T-helper 22 cell (primary cell): Measurements from ENCODE around the gene DOHH.
"Not testable (repeated sequence)": the region's sequence is repeated elsewhere in the genome, so short reads cannot be mapped to it uniquely, and the experiment has no call there.

Source experiments
- DNase-seq: peaks from one replicate; pipeline ENCODE4 v3.0.0-alpha.2; 2020; ENCODE audit warnings: low read depth

The DOHH gene

DNA sequence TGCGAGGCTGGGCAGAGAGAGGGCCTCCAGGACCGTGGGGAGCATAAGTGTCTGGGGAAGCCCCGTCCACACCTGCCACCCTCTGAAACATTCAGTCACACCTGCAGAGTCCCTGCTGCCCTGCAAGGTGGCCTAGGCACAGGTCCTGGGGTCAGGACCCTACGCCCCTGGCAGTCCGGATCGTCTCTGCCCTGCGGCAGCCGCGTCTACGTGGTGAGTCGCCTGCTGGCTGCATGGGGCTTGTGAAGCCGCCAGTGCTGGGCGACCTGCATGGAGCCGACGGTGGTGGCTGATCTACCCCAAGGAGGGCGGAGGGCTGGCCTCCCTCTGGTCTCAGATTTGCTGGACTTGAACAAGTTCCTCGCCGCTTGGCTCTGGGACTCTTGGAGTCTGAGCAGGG, 18.7 kb upstream of the DOHH start:
- no peak for DNase-seq

DNA sequence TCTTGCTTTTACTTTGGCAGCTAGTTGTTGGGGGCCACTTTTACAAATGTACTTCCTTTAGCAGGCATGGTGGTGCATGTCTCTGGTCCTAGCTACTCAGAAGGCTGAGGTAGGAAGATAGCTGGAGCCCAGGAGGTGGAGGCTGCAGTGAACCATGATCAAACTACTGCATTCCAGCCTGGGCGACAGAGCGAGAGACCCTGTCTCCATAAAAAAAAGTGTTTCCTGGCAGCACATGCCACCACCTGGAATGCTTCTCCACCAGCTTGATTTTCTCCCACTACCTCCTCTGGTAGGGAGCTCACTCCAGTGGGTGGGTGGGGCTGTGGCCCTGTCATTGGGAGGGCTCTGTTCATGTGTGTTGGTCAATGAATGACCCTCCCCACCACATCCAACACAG, 18.2 kb upstream of the DOHH start:
- no peak for DNase-seq

- no peak for DNase-seq
Observed at GRCh38 chr19:3518255-3518654, 17.8 kb upstream of the DOHH start.

DNA sequence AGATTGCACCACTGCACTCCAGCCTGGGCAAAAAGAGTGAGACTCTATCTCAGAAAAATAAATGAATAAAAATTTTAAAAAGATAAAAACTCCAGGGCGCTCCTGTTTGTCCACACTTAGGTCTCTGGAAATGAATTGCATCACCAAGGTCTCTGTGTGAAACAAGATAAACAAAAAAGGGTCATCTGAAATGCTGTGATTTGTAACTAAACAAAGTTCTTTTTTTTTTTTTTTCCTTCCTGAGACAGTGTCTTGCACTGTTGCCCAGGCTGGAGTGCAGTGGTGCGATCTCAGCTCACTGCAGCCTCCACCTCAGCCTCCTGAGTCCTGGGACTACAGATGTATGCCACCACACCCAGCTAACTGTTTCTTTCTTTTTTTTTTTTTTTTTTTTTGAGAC, 17.2 kb upstream of the DOHH start:
- no peak for DNase-seq

GRCh38 chr19:3516675-3517207, 16.3 kb upstream of the DOHH start:
- no peak for DNase-seq

DNA sequence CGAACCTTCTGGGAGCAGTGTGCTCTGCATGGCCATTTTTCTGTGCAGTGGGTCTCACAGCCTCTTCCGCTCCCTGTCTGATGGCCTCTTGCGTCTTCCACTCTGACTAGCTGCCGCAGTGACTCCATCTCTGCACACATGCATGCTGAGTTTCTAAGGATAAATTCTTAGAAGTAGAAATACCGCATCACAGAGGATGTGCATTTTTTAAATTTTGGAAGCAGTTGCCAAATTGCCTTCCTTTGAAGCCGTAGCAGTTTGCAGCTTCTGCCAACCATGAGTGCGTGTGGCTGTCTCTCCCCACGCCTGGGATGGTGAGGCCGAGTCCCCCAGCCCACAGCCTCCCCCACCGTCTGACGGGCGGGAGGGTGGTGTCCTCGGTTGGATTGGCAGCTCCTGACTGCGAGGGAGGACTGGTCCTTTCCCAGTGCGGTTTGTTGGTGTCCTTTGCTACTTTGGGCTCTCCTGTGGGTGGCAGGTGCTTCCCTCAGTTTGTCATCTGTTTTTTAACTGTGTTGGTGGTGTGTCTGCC, 15.5 kb upstream of the DOHH start:
- DNase-seq = no peak

- no peak for DNase-seq
Observed at GRCh38 chr19:3514930-3515329, 14.5 kb upstream of the DOHH start.

DNA sequence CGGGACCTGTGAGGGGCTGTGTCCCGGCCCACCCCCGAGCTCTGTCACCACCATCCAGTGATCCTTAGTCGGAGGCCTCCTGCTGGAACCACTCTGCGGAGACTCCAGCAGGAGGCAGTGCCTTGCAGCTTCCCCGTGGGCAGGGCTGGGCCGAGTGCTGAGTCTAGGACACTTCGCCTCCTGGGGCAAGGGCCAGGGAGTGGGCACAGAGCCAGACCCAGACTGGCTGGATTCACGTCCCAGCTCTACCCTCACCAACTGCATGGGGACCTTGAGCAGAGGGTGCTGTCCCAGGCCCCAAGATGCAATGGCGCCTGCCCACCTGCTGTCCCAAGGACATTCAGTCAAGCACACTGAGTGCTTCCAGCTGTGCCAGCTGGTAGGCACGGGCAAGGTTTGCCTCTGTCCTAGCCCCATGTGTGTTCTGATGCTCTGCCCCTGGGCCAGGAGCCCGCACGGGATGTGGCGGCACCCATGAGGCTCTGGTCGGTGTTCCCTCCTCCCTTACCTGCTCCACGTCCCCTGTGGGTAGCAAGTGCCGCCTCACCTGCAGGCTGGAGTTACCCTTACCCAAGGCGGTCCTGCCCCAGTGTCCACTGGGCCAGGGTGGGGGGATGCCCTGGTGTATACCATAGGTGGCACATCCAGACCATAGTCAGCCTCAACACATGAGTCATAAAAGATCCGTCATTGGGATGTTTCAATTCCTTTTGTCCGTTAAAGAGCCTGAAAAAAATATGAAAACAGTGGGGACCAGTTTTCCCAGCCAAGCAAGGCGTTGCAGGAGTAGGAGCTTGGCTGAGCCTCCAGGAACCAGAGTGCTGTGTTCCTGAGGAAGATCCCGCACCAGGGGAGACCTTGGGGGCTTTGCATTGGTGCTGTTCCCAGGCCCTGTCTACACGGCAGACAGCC, 13.0 kb upstream of the DOHH start:
- DNase-seq = no peak

- DNase-seq = no peak
Observed at GRCh38 chr19:3512562-3513228, 12.2 kb upstream of the DOHH start.

DNA sequence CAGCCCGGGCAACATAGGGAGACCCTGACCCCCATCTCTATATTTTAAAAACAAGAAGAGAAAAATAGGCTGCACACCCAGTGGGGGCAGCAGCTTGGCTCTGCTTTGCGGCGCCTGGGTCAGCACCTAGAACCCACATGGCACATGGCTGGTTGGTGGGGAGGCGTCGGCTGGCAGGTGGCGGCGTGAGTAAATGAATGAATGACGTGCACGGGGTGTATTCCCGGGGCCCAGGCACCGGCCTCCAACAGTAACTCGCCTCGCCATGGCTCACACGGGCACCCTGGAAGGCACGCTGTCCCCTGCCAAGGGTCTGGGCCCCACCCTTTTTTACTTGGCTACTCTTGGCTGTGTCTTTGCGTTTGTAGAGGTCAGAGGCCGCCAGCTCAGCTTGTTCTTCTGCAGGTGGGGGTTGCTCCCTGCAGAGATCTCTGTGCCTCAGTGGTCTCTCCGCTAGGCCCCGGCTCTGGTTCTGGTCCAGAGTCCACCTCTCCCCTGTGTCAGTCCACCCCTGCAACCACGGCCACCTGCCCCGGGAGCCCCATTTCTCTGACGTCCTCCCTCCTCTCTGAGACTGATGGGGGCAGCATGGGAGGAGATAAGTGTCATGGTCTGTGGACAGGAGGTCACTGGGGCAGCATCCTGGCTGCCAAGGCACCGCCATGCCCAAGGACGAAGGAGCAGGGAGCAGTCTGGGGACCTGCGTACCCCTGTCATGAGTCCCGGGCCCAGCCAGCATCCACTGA, 11.2 kb upstream of the DOHH start:
- no peak for DNase-seq

- no peak for DNase-seq
Observed at GRCh38 chr19:3510727-3511126, 10.3 kb upstream of the DOHH start.

DNA sequence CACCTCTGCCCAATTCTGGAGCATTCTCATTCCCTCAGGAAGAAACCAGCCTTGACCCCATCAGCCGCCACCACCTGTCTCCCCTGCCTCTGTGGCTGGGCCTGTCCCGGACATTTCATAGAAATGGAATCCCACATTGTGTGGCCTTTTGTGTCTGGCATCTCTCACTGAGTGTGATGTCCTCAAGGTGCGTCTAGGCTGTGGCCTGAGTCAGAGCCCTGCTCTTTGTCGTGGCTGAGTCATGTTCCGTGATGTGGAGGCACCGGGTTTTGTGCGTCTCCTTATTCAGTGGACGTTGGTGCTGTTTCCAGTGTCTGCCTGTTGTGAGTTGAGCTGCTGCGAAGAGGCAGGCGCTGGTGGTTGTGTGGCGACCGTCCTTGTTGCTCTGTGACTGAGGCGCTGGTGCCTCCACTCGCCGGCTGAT, 9.1 kb upstream of the DOHH start:
- DNase-seq = no peak

GRCh38 chr19:3508771-3509535, 8.5 kb upstream of the DOHH start:
- DNase-seq = no peak

DNA sequence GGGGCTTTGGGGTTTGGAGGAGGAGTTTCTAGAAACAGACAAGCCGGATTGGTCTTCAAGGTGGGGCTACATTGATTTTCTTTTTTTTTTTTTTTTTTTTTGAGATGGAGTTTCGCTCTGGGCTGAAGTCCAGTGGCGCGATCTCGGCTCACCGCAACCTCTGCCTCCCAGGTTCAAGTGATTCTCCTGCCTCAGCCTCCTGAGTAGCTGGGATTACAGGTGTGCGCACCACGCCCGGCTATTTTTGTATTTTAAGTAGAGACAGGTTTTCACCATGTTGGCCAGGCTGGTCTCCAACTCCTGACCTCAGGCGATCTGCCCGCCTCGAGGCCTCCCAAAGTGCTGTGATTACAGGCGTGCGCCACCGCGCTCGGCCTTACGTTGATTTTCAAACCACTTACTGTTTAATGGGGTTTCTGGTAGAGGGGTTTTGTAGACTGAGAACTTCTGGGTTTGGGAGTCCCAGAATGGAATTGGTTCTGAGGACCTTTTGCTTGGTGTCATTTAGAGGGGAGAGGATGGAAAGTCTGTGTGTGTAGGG, 7.7 kb upstream of the DOHH start:
- not testable (repeated sequence) for DNase-seq

DNA sequence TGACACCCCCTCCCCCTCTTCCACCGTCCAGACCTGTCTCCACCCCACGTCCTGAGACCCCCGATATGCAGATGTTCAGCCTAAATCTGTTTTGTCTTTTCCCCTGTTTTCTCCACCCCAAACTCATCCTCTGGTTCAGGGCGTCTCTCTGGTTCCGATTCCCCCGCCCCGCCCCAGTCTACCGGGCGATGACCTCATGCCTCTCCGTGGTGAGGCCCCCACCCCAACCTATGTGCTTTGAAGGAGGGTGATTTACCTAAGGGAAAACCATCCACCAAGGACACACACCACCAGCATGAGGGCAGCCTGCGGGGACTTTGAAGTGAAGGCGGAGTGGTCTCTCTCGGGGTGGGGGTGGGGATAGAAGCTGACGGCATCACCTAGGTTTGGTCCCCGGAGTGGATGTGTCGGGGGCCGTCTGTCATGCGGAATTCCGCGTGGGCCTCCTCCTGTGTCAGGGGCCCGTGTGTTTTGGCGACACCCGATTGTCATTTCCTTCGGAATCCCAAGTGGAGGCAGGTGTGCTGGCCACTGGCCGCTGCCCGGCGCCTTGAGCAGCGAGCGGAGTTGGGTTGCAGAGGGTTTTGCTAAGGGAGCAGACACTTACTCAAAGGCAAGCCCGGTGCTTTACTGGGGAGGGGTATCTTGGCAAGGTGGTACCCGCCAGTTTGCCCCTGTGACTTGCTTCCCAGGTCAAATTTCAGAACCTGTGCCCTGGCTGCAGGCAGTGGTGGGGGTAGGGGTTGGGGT, 7.1 kb upstream of the DOHH start:
- peak; percentile 20 for DNase-seq

DNA sequence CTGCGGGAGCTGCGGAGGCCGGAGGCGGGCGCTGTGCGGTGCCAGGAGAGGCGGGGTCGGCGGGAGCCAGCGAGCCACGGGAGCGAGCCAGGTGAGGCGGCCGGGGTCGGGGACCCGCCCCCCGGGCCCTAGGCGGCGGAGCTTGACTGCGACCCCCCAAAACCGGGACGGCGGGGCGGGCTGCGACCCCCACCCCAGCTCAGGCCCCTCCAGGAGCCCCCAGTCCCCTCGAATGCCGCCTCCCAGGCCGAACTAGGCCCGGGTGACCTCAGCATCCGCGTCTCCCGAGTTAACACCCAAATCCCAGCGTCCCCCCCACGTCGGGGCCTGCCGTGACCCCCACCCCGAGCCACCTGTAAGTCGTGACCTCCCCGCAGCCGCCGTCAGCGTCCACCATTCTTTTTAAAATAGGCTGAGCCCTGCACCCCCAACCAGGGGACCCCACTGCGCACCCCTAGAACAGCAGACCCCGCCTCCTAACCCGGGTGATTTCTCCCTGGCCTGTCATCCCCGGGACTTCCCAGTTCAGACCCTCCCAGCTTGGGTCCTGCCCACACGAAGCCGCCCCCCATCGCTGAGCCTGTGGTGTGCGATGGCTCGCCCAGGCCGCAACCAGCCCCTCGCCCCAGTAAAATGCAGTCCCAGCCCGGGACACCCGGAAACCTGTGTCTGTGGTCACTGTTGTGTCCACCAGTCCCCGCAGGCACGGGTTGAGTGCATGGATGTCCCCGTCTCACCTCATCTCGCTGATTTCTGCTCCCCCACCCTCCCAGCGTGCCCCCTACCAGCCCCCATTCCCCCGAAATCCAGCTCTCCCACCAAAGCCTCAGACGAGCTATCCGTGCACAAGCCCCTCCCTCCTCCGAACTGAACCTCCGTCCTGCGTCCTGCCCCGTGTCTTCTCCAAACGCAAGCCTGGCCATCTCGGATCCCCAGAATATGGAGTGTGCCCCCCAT, 6.2 kb upstream of the DOHH start:
- DNase-seq = peak; percentile 25

DNA sequence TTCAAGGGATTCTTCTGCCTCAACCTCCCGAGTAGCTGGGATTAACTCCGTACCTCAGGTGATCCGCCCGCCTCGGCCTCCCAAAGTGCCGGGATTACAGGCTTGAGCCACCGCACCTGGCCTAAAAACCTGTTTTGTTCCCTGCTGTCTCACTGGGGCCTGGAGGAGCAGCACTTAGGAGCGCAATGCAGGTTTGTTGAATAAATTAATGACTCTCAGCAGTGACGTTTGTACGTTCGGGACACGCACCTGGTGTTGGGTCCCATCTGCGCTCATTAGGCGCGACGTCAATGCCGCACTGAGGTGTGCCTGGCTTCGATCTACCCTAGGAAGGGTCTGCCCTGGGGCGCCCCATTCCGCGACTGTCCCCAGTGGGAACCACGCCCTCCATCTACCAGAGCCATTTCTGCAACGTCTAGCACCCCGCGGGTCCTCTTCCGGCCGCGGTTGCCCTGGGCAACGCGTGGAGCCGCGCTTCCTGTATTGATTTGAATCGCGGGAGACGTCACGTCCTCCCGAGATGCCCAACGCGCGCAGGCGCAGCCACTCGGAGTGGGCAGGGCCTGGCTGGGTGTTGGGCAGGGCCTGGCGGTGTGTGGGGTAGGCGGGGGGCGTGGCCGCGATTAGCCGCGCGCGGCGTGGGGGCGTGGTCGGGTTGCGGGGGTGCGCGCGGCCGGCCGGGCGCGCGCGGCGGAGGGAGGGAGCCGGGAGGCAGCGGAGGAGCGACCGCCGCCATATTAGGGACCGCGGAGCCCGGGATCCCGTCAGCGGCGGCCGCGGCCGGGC, 5.3 kb upstream of the DOHH start, which contains the start of gene FZR1:
TSS of gene FZR1 (plus strand) at position 714 of the 786 bp plus-strand sequence. CDS start 16,679 bp downstream, outside the sequence.
- peak; percentile 100 for DNase-seq

- no peak for DNase-seq
Observed at GRCh38 chr19:3504735-3505134, 4.3 kb upstream of the DOHH start.
